HepG2 (cell line): ENCODE results near the gene TMEM39A.

Experiments
- BRF2 ChIP-seq: sonication (generic); formaldehyde crosslinking; IDR thresholded peaks from 2 replicates; pipeline ENCODE4 v1.8.1; 2022; ENCODE audit warnings: mild to moderate bottlenecking, missing genetic modification reagents
- CBX5 ChIP-seq: sonication (generic); formaldehyde crosslinking; IDR thresholded peaks from 2 replicates; pipeline ENCODE4 v1.4.0; 2020; ENCODE audit warnings: missing genetic modification reagents, borderline replicate concordance
- CENPBD1 ChIP-seq: sonication (generic); formaldehyde crosslinking; IDR thresholded peaks from 2 replicates; pipeline ENCODE4 v1.8.0; 2022; ENCODE audit warnings: missing genetic modification reagents, low read depth, mild to moderate bottlenecking, borderline replicate concordance
- E2F2 ChIP-seq: sonication (generic); formaldehyde crosslinking; IDR thresholded peaks from 2 replicates; pipeline ENCODE4 v1.4.0; 2020; ENCODE audit warnings: missing genetic modification reagents, borderline replicate concordance
- MLX ChIP-seq: IDR thresholded peaks from 2 replicates; pipeline ENCODE4 v1.6.1; 2016
- PBX2 ChIP-seq: IDR thresholded peaks from 2 replicates; pipeline ENCODE4 v1.6.1; 2016; ENCODE audit warnings: control low read depth
- PRDM15 ChIP-seq: sonication (generic); formaldehyde crosslinking; IDR thresholded peaks from 2 replicates; pipeline ENCODE4 v1.4.0; 2020; ENCODE audit warnings: missing genetic modification reagents
- TERF1 ChIP-seq: sonication (generic); formaldehyde crosslinking; IDR thresholded peaks from 2 replicates; pipeline ENCODE4 v1.8.0; 2022; ENCODE audit warnings: mild to moderate bottlenecking, missing genetic modification reagents, moderate library complexity
- ZBTB33 ChIP-seq: sonication (generic); formaldehyde crosslinking; IDR thresholded peaks from 2 replicates; pipeline ENCODE4 v1.4.0; 2020; ENCODE audit warnings: missing genetic modification reagents
- ZC3H4 ChIP-seq: sonication (generic); formaldehyde crosslinking; IDR thresholded peaks from 2 replicates; pipeline ENCODE4 v1.4.0; 2020; ENCODE audit warnings: missing genetic modification reagents, borderline replicate concordance
- ZFP37 ChIP-seq: sonication (generic); formaldehyde crosslinking; IDR thresholded peaks from 2 replicates; pipeline ENCODE4 v1.4.0; 2020; ENCODE audit warnings: missing genetic modification reagents, borderline replicate concordance

- TF ChIP-seq ZFP37 (no peak), PBX2 (no peak), CENPBD1 (no peak), BRF2 (CRISPR knock-in tag) (no peak), CBX5 (CRISPR knock-in tag) (no peak), E2F2 (CRISPR knock-in tag) (no peak), ZBTB33 (CRISPR knock-in tag) (no peak), ZC3H4 (CRISPR knock-in tag) (no peak), PRDM15 (no peak), MLX (CRISPR knock-in tag) (no peak), TERF1 (no peak)
These were observed 29.6 kb downstream of the TMEM39A start for GRCh38 chr3:119433613-119434325.
